ENCODE measurements around the gene GP1BB.

Gene GP1BB

GRCh38 chr22:19727310-19728150 is 4.2 kb downstream of the GP1BB start:
- no peak for DNase-seq

DNA sequence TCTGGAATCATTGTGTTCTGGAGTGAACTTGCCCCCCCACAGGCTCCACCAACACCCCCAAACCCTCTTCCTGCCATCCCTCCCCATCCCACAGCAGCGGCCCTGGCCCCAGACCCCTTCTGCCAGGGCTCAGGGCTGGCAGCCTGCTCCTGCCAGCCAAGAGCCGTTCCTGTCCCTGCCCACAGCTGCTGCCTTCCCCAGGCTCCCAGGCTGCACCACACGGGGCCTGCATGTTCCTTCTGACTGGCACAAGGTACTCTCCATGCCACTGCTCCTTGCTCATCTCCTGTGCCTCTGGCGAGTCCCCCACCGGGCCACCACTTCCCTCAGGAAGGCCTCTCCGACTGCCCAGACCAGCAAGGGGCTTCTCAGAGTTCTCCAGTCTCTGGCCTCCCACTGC is 4.9 kb downstream of the GP1BB start:
- no peak for DNase-seq

DNA sequence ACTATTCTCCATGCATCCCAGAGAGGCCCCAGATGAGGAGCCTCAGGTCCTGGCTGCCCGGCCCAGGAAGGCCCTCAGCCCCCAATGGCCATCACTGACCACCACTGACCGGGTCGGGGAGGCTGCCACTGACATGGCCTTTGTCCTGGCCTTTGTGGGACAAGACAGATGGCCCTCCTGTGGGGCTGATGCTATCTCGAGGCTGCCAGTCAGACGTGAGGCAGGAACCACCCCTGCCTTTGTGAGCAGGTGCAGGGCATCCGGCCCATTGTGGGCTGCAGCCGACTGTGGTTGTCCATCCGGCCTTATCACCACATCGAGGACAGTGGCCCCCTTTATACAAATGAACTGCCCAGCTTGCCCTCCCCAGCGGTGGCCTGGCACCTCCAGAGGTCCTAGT is 5.5 kb downstream of the GP1BB start:
- no peak for DNase-seq

GRCh38 chr22:19729507-19729906 is 6.2 kb downstream of the GP1BB start:
- no peak for DNase-seq

GRCh38 chr22:19730198-19730597 is 6.9 kb downstream of the GP1BB start:
- DNase-seq, result no peak

DNA sequence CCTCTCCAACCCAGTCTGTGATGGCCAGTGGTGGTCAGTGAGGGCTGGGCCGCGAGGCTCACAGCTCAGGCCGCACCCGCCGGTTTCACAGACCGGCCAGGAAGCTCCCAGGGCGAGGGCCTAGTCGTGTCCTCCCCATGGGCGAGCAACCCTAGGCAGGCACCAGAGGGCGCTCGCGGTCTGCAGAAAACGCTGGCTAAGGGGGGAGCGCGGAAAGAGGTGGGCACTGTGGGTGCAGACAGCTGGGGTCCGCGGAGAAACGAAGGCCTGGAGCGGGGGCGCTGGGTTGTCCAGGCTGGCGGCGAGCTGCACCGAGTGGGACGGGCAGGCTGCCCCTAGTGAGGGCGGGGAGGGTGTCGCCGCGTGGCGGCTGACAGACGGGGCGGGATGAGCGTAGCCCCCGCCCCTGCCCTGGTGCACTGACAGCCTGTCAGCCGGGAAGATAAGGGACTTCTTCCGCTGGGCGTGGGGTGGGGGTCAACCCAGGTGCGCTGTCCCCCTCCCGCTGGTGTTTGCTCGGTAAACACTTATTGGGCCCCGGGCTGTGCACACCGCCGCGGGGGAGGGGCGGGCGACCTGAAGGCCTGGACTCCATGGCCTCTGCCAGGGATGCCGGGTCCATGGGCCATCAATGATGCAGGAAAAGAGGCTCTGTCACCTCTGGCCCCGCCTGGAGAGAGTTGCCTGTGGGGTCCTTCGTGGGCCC is 7.5 kb downstream of the GP1BB start:
- peak; percentile 90 for DNase-seq

GRCh38 chr22:19731361-19732135 is 8.2 kb downstream of the GP1BB start:
- no peak for DNase-seq

GRCh38 chr22:19732403-19733113 is 9.2 kb downstream of the GP1BB start:
- DNase-seq, result no peak

GRCh38 chr22:19733755-19734154 is 10.4 kb downstream of the GP1BB start:
- no peak for DNase-seq

GRCh38 chr22:19734163-19734562 is 10.8 kb downstream of the GP1BB start:
- DNase-seq, result no peak

- DNase-seq, result no peak
Measured at GRCh38 chr22:19734837-19735382, 11.6 kb downstream of the GP1BB start.

- DNase-seq, result no peak
Measured at GRCh38 chr22:19735665-19736510, 12.5 kb downstream of the GP1BB start.

- DNase-seq, result no peak
Measured at GRCh38 chr22:19737846-19738663, 14.7 kb downstream of the GP1BB start.

DNA sequence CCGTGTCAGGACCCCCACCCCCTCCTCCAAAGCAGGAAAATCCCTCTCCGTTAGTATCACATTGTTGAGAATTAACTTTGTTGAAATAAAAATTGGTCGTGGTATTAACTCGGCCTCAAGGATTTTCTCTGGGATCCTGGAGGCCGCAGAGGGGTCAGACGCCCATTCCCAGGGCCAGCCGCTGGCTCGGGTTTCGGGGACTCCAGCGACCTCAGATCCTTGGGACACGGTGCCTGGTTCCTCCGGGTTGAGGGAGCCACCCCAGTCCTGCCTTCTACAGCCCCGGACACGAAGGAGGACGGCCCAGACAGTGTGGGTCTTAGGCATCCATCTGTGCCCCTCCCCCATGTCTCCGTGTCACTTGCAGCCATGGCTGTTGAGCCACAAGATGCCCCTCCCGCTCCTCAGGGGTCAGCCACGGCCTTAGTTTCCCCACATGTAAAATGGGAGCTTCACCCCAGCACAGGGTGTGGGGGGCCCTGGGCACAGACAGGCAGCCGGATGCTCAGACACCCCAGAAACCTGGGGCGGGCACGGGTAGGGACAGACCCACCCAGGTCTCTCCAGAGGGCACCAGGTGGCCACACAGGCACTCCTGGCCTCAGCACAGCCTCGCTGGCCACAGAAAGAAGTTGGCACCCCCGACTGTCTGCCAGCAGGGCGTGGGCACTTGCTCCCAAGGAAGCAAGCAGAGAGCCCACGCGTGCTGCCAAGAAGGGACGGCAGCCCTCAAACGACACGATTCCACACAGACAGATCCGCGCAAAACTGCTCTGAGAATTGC is 15.5 kb downstream of the GP1BB start:
- no peak for DNase-seq

DNA sequence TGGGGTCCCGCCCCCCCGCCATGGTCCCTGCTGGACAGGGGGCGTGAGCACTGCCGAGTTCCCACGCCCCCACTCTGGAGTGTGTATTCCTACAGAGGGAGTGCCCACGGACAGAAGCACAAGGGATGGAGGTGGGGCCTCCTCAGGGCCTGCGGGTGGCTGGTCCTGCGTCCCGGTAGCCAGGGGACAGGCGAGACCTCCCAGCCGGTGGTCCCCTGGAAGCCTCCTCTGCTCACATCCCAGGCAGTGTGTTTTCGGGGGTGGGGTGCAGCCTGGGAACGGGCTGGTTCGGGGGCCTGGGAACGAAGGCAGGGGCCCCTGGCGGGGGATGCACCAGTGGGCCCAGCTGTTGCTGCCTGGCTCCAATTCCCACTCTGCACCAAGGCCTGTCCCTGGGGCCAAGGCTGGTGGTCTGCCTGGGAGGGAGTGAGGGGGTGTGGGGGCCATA is 16.1 kb downstream of the GP1BB start:
- DNase-seq, result no peak

GRCh38 chr22:19739911-19740449 is 16.6 kb downstream of the GP1BB start:
- no peak for DNase-seq

GRCh38 chr22:19740586-19740985 is 17.2 kb downstream of the GP1BB start:
- no peak for DNase-seq

GRCh38 chr22:19741053-19741452 is 17.7 kb downstream of the GP1BB start:
- no peak for DNase-seq
